A549 (cell line): Measurements from ENCODE around the gene CDC26. TPM values are rescaled to one million over a fixed set of nuclear protein-coding genes. Genes with fewer than 3 reads are reported as not detected.

Experiments
- ATAC-seq, 2 experiments: fragments of 200-7000 bp in 1 of 2; fragments of >200 bp in 1 of 2; cut with Nextera tagmentation in 1 of 2; cut with Tn5 transposase in 1 of 2; 3 replicates each; pipeline versions ENCODE4 v1.8.0 to v1.9.1; 2018 to 2020; ENCODE audit warnings: mild to moderate bottlenecking in 1 of 2, moderate library complexity in 1 of 2
- CTCF ChIA-PET: fragments of 300-600 bp; sonication (Branson Sonifier 250); formaldehyde crosslinking; extraction: SDS; loops from one replicate; lab custom pipeline; 2021; ENCODE audit warnings: antibody characterized with exemption, inconsistent platforms; lab: Yijun Ruan, JAX
- POLR2A ChIA-PET: fragments of 350-600 bp; formaldehyde crosslinking; extraction: SDS; loops from one replicate; lab custom pipeline; 2021; ENCODE audit warnings: antibody characterized with exemption, inconsistent platforms; lab: Yijun Ruan, JAX
- DNase-seq, 2 experiments: peaks; one replicate each; pipeline versions ENCODE4 v3.0.0 to v3.0.0-alpha.2; 2011 to 2016; ENCODE audit warnings: low read depth in 1 of 2, low spot score in 1 of 2
- FAIRE-seq: peaks from 2 replicates; lab custom pipeline; 2011; peaks lifted over from hg19 to GRCh38; lab: Jason Lieb, UNC
- H3K27ac ChIP-seq, 2 experiments: fragments of >200 bp; sonication (Bioruptor Twin); formaldehyde crosslinking; 3 replicates each; pipeline ENCODE4 v1.5.1; 2016 to 2017
- H3K4me1 ChIP-seq: fragments of >200 bp; sonication (Bioruptor Twin); formaldehyde crosslinking; 3 replicates; pipeline ENCODE4 v1.6.1; 2016
- H3K4me2 ChIP-seq: fragments of >200 bp; sonication (Bioruptor Twin); formaldehyde crosslinking; 3 replicates; pipeline ENCODE4 v1.6.1; 2016
- H3K4me3 ChIP-seq: fragments of >200 bp; sonication (Bioruptor Twin); formaldehyde crosslinking; 3 replicates; pipeline ENCODE4 v1.5.1; 2016
- H3K9me3 ChIP-seq: fragments of >200 bp; sonication (Bioruptor Twin); formaldehyde crosslinking; 3 replicates; pipeline ENCODE4 v1.6.1; 2016
- CBX2 ChIP-seq: fragments of 200-600 bp; sonication (generic); IDR thresholded peaks from 2 replicates; pipeline ENCODE4 v1.6.1; 2016; ENCODE audit warnings: low read depth, mild to moderate bottlenecking, borderline replicate concordance
- CBX8 ChIP-seq: fragments of 200-600 bp; sonication (generic); IDR thresholded peaks from 2 replicates; pipeline ENCODE4 v1.6.1; 2016
- CHD2 ChIP-seq: fragments of 150-350 bp; IDR thresholded peaks from 2 replicates; pipeline ENCODE4 v1.6.1; 2014; ENCODE audit warnings: low read length; ENCODE audit not compliant: partially characterized antibody
- EHF ChIP-seq: fragments of 250-450 bp; sonication (Bioruptor Pico); IDR thresholded peaks from 2 replicates; pipeline ENCODE4 v1.5.0; 2020; ENCODE audit warnings: mild to moderate bottlenecking
- EP300 ChIP-seq, 2 experiments: fragments of >200 bp; sonication (Bioruptor Twin); formaldehyde crosslinking; IDR thresholded peaks; 2 replicates in 1 of 2; 3 replicates in 1 of 2; pipeline ENCODE4 v1.6.1; 2016 to 2017
- FOSL2 ChIP-seq, 2 experiments: fragments of 450-650 bp in 1 of 2; fragments of >200 bp in 1 of 2; sonication (Bioruptor Twin) in 1 of 2; formaldehyde crosslinking; IDR thresholded peaks; 2 replicates each; pipeline versions ENCODE4 v1.5.0 to v1.6.1; 2016 to 2020; ENCODE audit warnings: mild to moderate bottlenecking in 1 of 2, moderate library complexity in 1 of 2
- GATA3 ChIP-seq: IDR thresholded peaks from 2 replicates; pipeline ENCODE4 v1.6.1; 2012; ENCODE audit warnings: borderline replicate concordance
- HDAC2 ChIP-seq: fragments of 200-600 bp; sonication (generic); IDR thresholded peaks from 2 replicates; pipeline ENCODE4 v1.6.1; 2016
- HEYL ChIP-seq: fragments of 250-450 bp; sonication (Bioruptor Pico); IDR thresholded peaks from 2 replicates; pipeline ENCODE4 v1.8.0; 2021; ENCODE audit warnings: mild to moderate bottlenecking, moderate library complexity
- HOXB13 ChIP-seq: fragments of 250-450 bp; sonication (Bioruptor Pico); IDR thresholded peaks from 2 replicates; pipeline ENCODE4 v1.5.0; 2020; ENCODE audit warnings: low read depth, mild to moderate bottlenecking, moderate library complexity
- JUN ChIP-seq, 2 experiments: fragments of >200 bp; sonication (Bioruptor Twin); formaldehyde crosslinking; IDR thresholded peaks; 2 replicates in 1 of 2; 3 replicates in 1 of 2; pipeline ENCODE4 v1.6.1; 2016 to 2017
- KDM5A ChIP-seq: fragments of 200-600 bp; sonication (generic); IDR thresholded peaks from 2 replicates; pipeline ENCODE4 v1.6.1; 2016; ENCODE audit warnings: antibody characterized with exemption, mild to moderate bottlenecking
- MAZ ChIP-seq: fragments of 150-350 bp; IDR thresholded peaks from 2 replicates; pipeline ENCODE4 v1.6.1; 2014; ENCODE audit warnings: antibody characterized with exemption, low read depth, low read length, borderline replicate concordance
- MYC ChIP-seq: IDR thresholded peaks from 2 replicates; pipeline ENCODE4 v1.6.1; 2012; ENCODE audit warnings: mild to moderate bottlenecking, inconsistent platforms, low read length, improper control_type of control experiment, borderline replicate concordance
- PHF8 ChIP-seq: fragments of 200-600 bp; sonication (generic); IDR thresholded peaks from 2 replicates; pipeline ENCODE4 v1.6.1; 2016; ENCODE audit warnings: low read depth, mild to moderate bottlenecking, antibody characterized with exemption, moderate library complexity, borderline replicate concordance
- POLR2A ChIP-seq: IDR thresholded peaks from 2 replicates; pipeline ENCODE4 v1.6.1; 2012; ENCODE audit warnings: mild to moderate bottlenecking, low read length
- POLR2AphosphoS2 ChIP-seq: conservative IDR thresholded peaks from 2 replicates; pipeline ENCODE4 v1.6.1; 2012; ENCODE audit warnings: low read length, improper control_type of control experiment, inconsistent platforms
- RNF2 ChIP-seq: fragments of 200-600 bp; sonication (generic); IDR thresholded peaks from 2 replicates; pipeline ENCODE4 v1.6.1; 2016; ENCODE audit warnings: low read depth, mild to moderate bottlenecking, antibody characterized with exemption, moderate library complexity, borderline replicate concordance
- TP53 ChIP-seq: fragments of 250-450 bp; sonication (Bioruptor Pico); IDR thresholded peaks from 2 replicates; pipeline ENCODE4 v1.5.0; 2021; ENCODE audit warnings: mild to moderate bottlenecking, moderate library complexity
- ZFP36 ChIP-seq: fragments of 450-650 bp; IDR thresholded peaks from 2 replicates; pipeline ENCODE4 v1.6.1; 2014; ENCODE audit warnings: borderline replicate concordance; ENCODE audit not compliant: partially characterized antibody
- ZSCAN20 ChIP-seq: fragments of 250-450 bp; sonication (Bioruptor Pico); IDR thresholded peaks from 2 replicates; pipeline ENCODE4 v1.8.0; 2022; ENCODE audit warnings: mild to moderate bottlenecking, moderate library complexity
- WGBS: methylation state at CpG from one replicate; pipeline ENCODE4 v1.1.6; 2017; ENCODE audit errors: missing lambda C conversion rate; 5-methylcytosine and 5-hydroxymethylcytosine counted together
- polyA minus RNA-seq: library from RNA; depleted of rRNA, polyadenylated mRNA; stranded (reverse); fragments of >200 nt; gene quantifications from 2 replicates; pipeline ENCODE4 v1.2.3, GENCODE V29; 2011; rRNA and poly(A)+ RNA removed
- polyA plus RNA-seq, 4 experiments: library from polyadenylated mRNA; depleted of rRNA in 3 of 4; stranded (reverse); fragments of >200 nt; fragmentation: RNase III in 1 of 4; extraction: RNeasy Plus Mini Kit Qiagen cat#74134 plus additional on column Dnase treatment in 1 of 4; gene quantifications; 2 replicates in 3 of 4; 3 replicates in 1 of 4; pipeline ENCODE4 v1.2.3, GENCODE V29; 2011 to 2017
- TF ChIP-seq, protein P1 (sequence below): fragments of >200 bp; sonication (Bioruptor Twin); formaldehyde crosslinking; IDR thresholded peaks from 3 replicates; pipeline ENCODE4 v1.6.1; 2016
- TF ChIP-seq, protein P2 (sequence below): fragments of 200-600 bp; sonication (generic); IDR thresholded peaks from 2 replicates; pipeline ENCODE4 v1.6.1; 2016; ENCODE audit warnings: antibody characterized with exemption, mild to moderate bottlenecking, moderate library complexity
- TF ChIP-seq, protein P3 (sequence below): IDR thresholded peaks from 2 replicates; pipeline ENCODE4 v1.6.1; 2012
- TF ChIP-seq, protein P4 (sequence below): fragments of >200 bp; sonication (Bioruptor Twin); formaldehyde crosslinking; IDR thresholded peaks from 2 replicates; pipeline ENCODE4 v1.6.1; 2016
- TF ChIP-seq, protein P5 (sequence below): fragments of 250-450 bp; sonication (Bioruptor Pico); IDR thresholded peaks from 2 replicates; pipeline ENCODE4 v1.5.0; 2021; ENCODE audit warnings: mild to moderate bottlenecking, moderate library complexity, borderline replicate concordance

The CDC26 gene
- 60.4 and 80.7 TPM in 2 replicates for polyA plus RNA-seq (2011; rRNA removed)
- polyA plus RNA-seq (2012; cell fraction: cytosol; rRNA removed) = 18.6 and 29.1 TPM in 2 replicates
- polyA plus RNA-seq (2012; cell fraction: nucleus; rRNA removed) = 4.0 and 8.0 TPM in 2 replicates
- polyA plus RNA-seq (2017; fragmentation: RNase III; extraction: RNeasy Plus Mini Kit Qiagen cat#74134 plus additional on column Dnase treatment) = 68.2 to 69.0 TPM (median 68.9 TPM) in 3 replicates
- polyA minus RNA-seq = 6.4 and 9.8 TPM in 2 replicates

DNA sequence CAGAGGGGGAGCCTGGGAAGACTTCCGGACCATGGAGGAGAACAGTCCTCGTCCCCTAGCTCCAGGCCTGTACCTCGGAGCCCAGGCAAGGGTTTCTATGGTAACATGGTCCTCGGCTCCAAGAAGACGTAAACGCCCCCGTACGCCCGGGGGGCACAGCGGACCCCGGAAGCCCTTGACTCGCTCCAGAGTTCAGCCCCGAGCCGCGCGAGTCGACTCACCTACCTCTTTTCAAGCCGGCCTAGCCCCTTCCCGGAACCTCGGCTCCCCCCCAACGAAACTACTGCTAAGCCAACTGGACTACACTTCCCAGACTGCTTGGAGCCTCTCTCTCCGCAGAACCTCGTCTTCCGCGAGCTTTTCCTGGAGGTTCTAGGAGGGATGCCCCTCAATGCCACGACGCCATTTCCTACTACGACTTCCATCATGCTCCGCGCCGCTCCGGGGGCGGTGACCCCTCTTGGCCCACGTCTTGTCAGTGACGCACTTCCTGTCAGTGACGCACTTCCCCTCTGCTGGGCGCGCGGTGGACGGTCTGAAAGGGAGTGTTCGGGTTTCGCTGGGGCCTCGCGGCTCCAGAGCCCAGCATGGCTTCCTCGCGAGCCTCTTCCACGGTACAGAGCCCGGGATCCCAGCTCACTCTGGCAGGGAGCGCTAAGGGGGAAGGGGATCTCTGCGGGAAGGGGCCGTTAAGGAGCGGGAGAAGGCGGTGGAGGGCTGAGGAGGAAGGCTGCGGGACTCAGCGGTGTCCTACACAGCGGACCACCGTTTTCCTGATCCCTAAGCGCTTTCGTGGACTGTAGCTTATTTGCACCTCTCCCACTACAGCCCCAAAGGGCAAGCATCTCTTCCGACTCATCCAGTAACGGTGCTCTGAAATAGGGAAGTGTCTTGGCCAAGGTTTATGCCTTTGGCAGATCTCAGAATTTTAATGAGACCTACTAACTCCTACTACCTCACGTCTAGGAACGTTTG lies at the start of gene CDC26, which contains the start of gene PRPF4:
CDC26 (minus strand) TSS at position 416 of the 975 bp plus-strand sequence. CDS start 3,065 bp downstream, outside the sequence.
PRPF4 (plus strand) TSS at position 502 of the 975 bp plus-strand sequence; CDS start at position 588, 86 bp downstream.
- DNase-seq = peak; percentile 95 to 98
- ATAC-seq = peak; percentile 96 to 97
- Histone ChIP-seq H3K9me3 (no peaks in the 10 kb centered on the region), H3K27ac (peak within 1 kb of the TSS; percentile 88 to 93), H3K4me3 (peak within 1 kb of the TSS; percentile 78), H3K4me2 (peak within 1 kb of the TSS; percentile 84), H3K4me1 (peaks cover 28% of the 10 kb centered on the region; the same call in 2 of the 3 replicates)
- 1% methylated on average over 40 of the region's 63 CpGs for WGBS
- FAIRE-seq = peak; percentile 56
- ChIA-PET CTCF (interaction anchor here (0.6 to 4.0 kb wide), 31 partner anchors 9 to 382 kb away, joined by 3 to 35 read pairs (median 6); partner anchors contain the start of genes ALAD, C9orf43, FKBP15 and POLE3), POLR2A (interaction anchor here (0.5 to 2.4 kb wide), 15 partner anchors 9 to 383 kb away, joined by 3 to 22 read pairs (median 4); partner anchors contain the start of genes ALAD, C9orf43, FKBP15 and POLE3)
- TF ChIP-seq KDM5A (peak; percentile 36; the same call in 1 of the 2 replicates), PHF8 (peak; percentile 88), HEYL (CRISPR knock-in tag) (no peak), TP53 (0 out of 2 replicates have a peak, but pooled peaks have one; percentile 45), POLR2A (peak; percentile 95), CBX2 (no peak), JUN (IDR thresholded peaks at IDR 0.05) (peak; percentile 73 to 90; a peak in 4 of 5 replicates), ZSCAN20 (CRISPR knock-in tag) (no peak), FOSL2 (IDR thresholded peaks at IDR 0.05) (no peak), FOSL2 (CRISPR knock-in tag; IDR thresholded peaks at IDR 0.05) (no peak), MAZ (0 out of 2 replicates have a peak, but pooled peaks have one; percentile 35), CHD2 (peak; percentile 76), MYC (peak; percentile 73)
- TF ChIP-seq, protein P1, sequence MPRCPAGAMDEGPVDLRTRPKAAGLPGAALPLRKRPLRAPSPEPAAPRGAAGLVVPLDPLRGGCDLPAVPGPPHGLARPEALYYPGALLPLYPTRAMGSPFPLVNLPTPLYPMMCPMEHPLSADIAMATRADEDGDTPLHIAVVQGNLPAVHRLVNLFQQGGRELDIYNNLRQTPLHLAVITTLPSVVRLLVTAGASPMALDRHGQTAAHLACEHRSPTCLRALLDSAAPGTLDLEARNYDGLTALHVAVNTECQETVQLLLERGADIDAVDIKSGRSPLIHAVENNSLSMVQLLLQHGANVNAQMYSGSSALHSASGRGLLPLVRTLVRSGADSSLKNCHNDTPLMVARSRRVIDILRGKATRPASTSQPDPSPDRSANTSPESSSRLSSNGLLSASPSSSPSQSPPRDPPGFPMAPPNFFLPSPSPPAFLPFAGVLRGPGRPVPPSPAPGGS = peak; percentile 84
- TF ChIP-seq, protein P2, sequence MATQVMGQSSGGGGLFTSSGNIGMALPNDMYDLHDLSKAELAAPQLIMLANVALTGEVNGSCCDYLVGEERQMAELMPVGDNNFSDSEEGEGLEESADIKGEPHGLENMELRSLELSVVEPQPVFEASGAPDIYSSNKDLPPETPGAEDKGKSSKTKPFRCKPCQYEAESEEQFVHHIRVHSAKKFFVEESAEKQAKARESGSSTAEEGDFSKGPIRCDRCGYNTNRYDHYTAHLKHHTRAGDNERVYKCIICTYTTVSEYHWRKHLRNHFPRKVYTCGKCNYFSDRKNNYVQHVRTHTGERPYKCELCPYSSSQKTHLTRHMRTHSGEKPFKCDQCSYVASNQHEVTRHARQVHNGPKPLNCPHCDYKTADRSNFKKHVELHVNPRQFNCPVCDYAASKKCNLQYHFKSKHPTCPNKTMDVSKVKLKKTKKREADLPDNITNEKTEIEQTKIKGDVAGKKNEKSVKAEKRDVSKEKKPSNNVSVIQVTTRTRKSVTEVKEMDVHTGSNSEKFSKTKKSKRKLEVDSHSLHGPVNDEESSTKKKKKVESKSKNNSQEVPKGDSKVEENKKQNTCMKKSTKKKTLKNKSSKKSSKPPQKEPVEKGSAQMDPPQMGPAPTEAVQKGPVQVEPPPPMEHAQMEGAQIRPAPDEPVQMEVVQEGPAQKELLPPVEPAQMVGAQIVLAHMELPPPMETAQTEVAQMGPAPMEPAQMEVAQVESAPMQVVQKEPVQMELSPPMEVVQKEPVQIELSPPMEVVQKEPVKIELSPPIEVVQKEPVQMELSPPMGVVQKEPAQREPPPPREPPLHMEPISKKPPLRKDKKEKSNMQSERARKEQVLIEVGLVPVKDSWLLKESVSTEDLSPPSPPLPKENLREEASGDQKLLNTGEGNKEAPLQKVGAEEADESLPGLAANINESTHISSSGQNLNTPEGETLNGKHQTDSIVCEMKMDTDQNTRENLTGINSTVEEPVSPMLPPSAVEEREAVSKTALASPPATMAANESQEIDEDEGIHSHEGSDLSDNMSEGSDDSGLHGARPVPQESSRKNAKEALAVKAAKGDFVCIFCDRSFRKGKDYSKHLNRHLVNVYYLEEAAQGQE = peak; percentile 75
- TF ChIP-seq, protein P3, sequence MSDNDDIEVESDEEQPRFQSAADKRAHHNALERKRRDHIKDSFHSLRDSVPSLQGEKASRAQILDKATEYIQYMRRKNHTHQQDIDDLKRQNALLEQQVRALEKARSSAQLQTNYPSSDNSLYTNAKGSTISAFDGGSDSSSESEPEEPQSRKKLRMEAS = peak; percentile 89

DNA sequence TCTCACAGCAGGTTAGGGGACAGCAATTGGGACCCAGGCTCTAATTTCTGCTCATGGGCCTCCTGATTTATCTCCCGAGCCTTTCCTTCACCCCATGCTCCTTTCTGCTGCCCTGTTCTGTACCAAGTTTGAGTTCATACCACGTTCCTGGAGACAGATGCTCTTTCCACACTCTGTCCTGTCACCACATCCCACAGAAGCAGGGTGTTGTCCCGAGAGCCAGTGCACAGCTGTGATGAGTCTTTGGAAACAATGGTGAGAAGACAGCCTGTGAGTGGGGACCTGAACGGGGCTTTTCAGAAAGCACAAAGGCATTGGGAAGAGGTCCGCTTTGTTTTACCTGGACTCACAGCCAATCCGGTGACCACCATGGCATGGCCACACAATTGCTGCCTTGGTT lies 47.3 kb upstream of the CDC26 start:
- DNase-seq = no peak
- H3K9me3 ChIP-seq = no peaks in the 10 kb centered on the region
- H3K4me3 ChIP-seq = no peak overlapping the region
- FAIRE-seq = no peak
- H3K4me1 ChIP-seq = no peaks in the 10 kb centered on the region
- WGBS = 58% methylated on average over 6 of the region's 6 CpGs
- CTCF ChIA-PET = interaction anchor here (1.3 kb wide), 1 partner anchor 13 kb away, joined by 3 read pairs; no protein-coding TSS in a partner anchor
- no peak overlapping the region for H3K4me2 ChIP-seq
- POLR2A ChIA-PET = no interaction called here
- H3K27ac ChIP-seq = no peak overlapping the region
- no peak for ATAC-seq
- TF ChIP-seq GATA3 (no peak), RNF2 (no peak), KDM5A (no peak), CBX8 (no peak), HDAC2 (no peak), CHD2 (no peak), EHF (no peak), POLR2AphosphoS2 (no peak), ZFP36 (no peak), EP300 (IDR thresholded peaks at IDR 0.05) (no peak), HOXB13 (CRISPR knock-in tag) (no peak), TP53 (no peak)
- TF ChIP-seq, protein P4, sequence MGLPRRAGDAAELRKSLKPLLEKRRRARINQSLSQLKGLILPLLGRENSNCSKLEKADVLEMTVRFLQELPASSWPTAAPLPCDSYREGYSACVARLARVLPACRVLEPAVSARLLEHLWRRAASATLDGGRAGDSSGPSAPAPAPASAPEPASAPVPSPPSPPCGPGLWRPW = no peak
- TF ChIP-seq, protein P5, sequence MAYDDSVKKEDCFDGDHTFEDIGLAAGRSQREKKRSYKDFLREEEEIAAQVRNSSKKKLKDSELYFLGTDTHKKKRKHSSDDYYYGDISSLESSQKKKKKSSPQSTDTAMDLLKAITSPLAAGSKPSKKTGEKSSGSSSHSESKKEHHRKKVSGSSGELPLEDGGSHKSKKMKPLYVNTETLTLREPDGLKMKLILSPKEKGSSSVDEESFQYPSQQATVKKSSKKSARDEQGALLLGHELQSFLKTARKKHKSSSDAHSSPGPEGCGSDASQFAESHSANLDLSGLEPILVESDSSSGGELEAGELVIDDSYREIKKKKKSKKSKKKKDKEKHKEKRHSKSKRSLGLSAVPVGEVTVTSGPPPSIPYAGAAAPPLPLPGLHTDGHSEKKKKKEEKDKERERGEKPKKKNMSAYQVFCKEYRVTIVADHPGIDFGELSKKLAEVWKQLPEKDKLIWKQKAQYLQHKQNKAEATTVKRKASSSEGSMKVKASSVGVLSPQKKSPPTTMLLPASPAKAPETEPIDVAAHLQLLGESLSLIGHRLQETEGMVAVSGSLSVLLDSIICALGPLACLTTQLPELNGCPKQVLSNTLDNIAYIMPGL (CRISPR knock-in tag) = no peak
